ENCODE measurements around the gene EVC. TPM values are rescaled to one million over a fixed set of nuclear protein-coding genes. Genes with fewer than 3 reads are reported as not detected.

The EVC gene
- total and polyA plus RNA-seq, 8 donors: 18.8 to 36.2 (median 31.3) TPM

GRCh38 chr4:5797866-5798265 lies 86.9 kb downstream of the EVC start:
- no peak for TF ChIP-seq CTCF (IDR thresholded peaks at IDR 0.05)
- no peak for ATAC-seq
- H3K27me3 ChIP-seq: no peaks in the 10 kb centered on the region
- H3K4me3 ChIP-seq: no peak overlapping the region
- H3K36me3 ChIP-seq: peaks cover 0 to 21% of the 10 kb centered on the region in 2 donors
- H3K9me3 ChIP-seq: no peaks in the 10 kb centered on the region
- no peak for DNase-seq
- intact Hi-C loops (cut with DNase I): no loop called here
- no peak overlapping the region for H3K27ac ChIP-seq
- no peaks in the 10 kb centered on the region for H3K4me1 ChIP-seq

- TF ChIP-seq CTCF (IDR thresholded peaks at IDR 0.05): no peak
- no peaks in the 10 kb centered on the region for H3K4me1 ChIP-seq
- no peaks in the 10 kb centered on the region for H3K27me3 ChIP-seq
- no peak overlapping the region for H3K27ac ChIP-seq
- H3K36me3 ChIP-seq: peaks cover 0 to 21% of the 10 kb centered on the region in 2 donors
- no peak for DNase-seq
- no peak for ATAC-seq
- intact Hi-C loops (cut with DNase I): no loop called here
- no peaks in the 10 kb centered on the region for H3K9me3 ChIP-seq
- no peak overlapping the region for H3K4me3 ChIP-seq
Observed at GRCh38 chr4:5798462-5798861, 87.5 kb downstream of the EVC start.

- ATAC-seq (no peak), DNase-seq (no peak)
- peaks cover 0 to 21% of the 10 kb centered on the region in 2 donors for H3K36me3 ChIP-seq
- H3K4me3 ChIP-seq: no peak overlapping the region
- no peak overlapping the region for H3K27ac ChIP-seq
- no peaks in the 10 kb centered on the region for H3K27me3 ChIP-seq
- no peaks in the 10 kb centered on the region for H3K9me3 ChIP-seq
- TF ChIP-seq CTCF (IDR thresholded peaks at IDR 0.05): no peak
- intact Hi-C loops (cut with DNase I): no loop called here
- no peaks in the 10 kb centered on the region for H3K4me1 ChIP-seq
Observed at GRCh38 chr4:5798946-5799345, 87.9 kb downstream of the EVC start.

GRCh38 chr4:5799406-5799805 lies 88.4 kb downstream of the EVC start:
- Histone ChIP-seq H3K9me3 (no peaks in the 10 kb centered on the region), H3K27me3 (no peaks in the 10 kb centered on the region), H3K36me3 (peaks cover 0 to 21% of the 10 kb centered on the region in 2 donors), H3K27ac (no peak overlapping the region), H3K4me3 (no peak overlapping the region), H3K4me1 (no peaks in the 10 kb centered on the region)
- TF ChIP-seq CTCF (IDR thresholded peaks at IDR 0.05): no peak
- intact Hi-C loops (cut with DNase I): no loop called here
- DNase-seq (peak in 1 of 4 donors; percentile 70), ATAC-seq (no peak)

- intact Hi-C loops (cut with DNase I): no loop called here
- DNase-seq (no peak), ATAC-seq (no peak)
- Histone ChIP-seq H3K4me1 (no peaks in the 10 kb centered on the region), H3K9me3 (no peaks in the 10 kb centered on the region), H3K27ac (no peak overlapping the region), H3K36me3 (peaks cover 0 to 31% of the 10 kb centered on the region in 2 donors), H3K27me3 (no peaks in the 10 kb centered on the region), H3K4me3 (no peak overlapping the region)
- no peak for TF ChIP-seq CTCF (IDR thresholded peaks at IDR 0.05)
Observed at GRCh38 chr4:5800496-5800895, 89.5 kb downstream of the EVC start.

Data from left lung (tissue), 10 donors.